ENCODE data around the gene PKMYT1. TPM values are rescaled to one million over a fixed set of nuclear protein-coding genes. Genes with fewer than 3 reads are reported as not detected.

The PKMYT1 gene
- polyA plus RNA-seq, 1 of the 3 experiments (the other 2 are of a cell fraction) = 8.5 TPM

DNA sequence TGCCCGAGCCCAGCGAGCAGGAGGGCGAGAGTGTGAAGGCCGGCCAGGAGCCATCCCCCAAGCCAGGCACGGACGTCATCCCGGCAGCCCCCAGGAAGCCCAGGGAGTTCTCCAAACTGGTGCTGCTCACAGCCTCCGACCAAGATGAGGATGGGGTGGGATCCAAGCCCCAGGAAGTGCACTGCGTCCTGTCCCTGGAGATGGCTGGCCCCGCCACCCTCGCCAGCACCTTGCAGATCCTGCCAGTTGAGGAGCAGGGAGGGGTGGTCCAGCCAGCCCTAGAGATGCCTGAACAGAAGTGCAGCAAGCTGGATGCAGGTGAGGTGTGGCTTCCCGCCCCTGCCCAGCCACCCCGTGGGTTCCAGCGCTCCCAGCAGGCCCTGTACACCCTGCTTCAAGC, 50.6 kb downstream of the PKMYT1 start:
- Histone ChIP-seq H3K4me1 (ENCODE audit: control insufficient read depth in 1 of 2, insufficient read depth in 2 of 2, low read depth in 1 of 2, low read length in 1 of 2) (peaks cover 0 to 5% of the 10 kb centered on the region in 2 experiments; a peak in 1 of 4 replicates), H3K9me2 (no peaks in the 10 kb centered on the region), H3K9ac (no peak overlapping the region), H3K4me3 (ENCODE audit: low read depth in 2 of 2, low read length in 1 of 2) (no peak overlapping the region), H3K27me3 (ENCODE audit: insufficient read depth) (no peaks in the 10 kb centered on the region), H3K9me3 (no peaks in the 10 kb centered on the region), H3K79me2 (ENCODE audit: insufficient read depth) (no peaks in the 10 kb centered on the region), H2AFZ (ENCODE audit: low read depth) (no peak overlapping the region), H3K27ac (ENCODE audit: low read depth in 2 of 2, low read length in 1 of 2) (no peak overlapping the region), H4K20me1 (ENCODE audit: insufficient read depth) (no peaks in the 10 kb centered on the region), H3K36me3 (replicated peaks in 1 of 2; ENCODE audit: control insufficient read depth in 1 of 2, insufficient read depth in 2 of 2, low read length in 1 of 2) (peaks cover 0 to 26% of the 10 kb centered on the region in 2 experiments), H3K4me2 (no peak overlapping the region), H3F3A (replicated peaks; ENCODE audit: insufficient read depth) (peaks cover 5% of the 10 kb centered on the region)
- TF ChIP-seq MXI1 (IDR thresholded peaks at IDR 0.05; ENCODE audit: low read depth, low read length) (no peak), POLR2AphosphoS5 (IDR thresholded peaks at IDR 0.05; ENCODE audit: low read depth, low read length) (no peak), SMC3 (IDR thresholded peaks at IDR 0.05; ENCODE audit: low read depth, low read length) (no peak), ELF1 (IDR thresholded peaks at IDR 0.05) (no peak), FOSL2 (IDR thresholded peaks at IDR 0.05; ENCODE audit: borderline replicate concordance, low read depth) (no peak), CHD2 (IDR thresholded peaks at IDR 0.05; ENCODE audit: low read length, partially characterized antibody) (no peak), GATA2 (CRISPR knock-in tag; IDR thresholded peaks at IDR 0.05) (no peak), RAD21 (IDR thresholded peaks at IDR 0.05; ENCODE audit: low read length) (no peak), TCF12 (IDR thresholded peaks at IDR 0.05) (no peak), RCOR1 (IDR thresholded peaks at IDR 0.05; ENCODE audit: low read length) (no peak), TEAD4 (IDR thresholded peaks at IDR 0.05; ENCODE audit: borderline replicate concordance, insufficient read depth) (no peak), GABPA (IDR thresholded peaks at IDR 0.05; ENCODE audit: low read depth) (no peak), MEF2A (IDR thresholded peaks at IDR 0.05; ENCODE audit: borderline replicate concordance, low read depth) (no peak), NRF1 (IDR thresholded peaks at IDR 0.05; ENCODE audit: low read depth, low read length) (no peak)
- TF ChIP-seq, protein P1, sequence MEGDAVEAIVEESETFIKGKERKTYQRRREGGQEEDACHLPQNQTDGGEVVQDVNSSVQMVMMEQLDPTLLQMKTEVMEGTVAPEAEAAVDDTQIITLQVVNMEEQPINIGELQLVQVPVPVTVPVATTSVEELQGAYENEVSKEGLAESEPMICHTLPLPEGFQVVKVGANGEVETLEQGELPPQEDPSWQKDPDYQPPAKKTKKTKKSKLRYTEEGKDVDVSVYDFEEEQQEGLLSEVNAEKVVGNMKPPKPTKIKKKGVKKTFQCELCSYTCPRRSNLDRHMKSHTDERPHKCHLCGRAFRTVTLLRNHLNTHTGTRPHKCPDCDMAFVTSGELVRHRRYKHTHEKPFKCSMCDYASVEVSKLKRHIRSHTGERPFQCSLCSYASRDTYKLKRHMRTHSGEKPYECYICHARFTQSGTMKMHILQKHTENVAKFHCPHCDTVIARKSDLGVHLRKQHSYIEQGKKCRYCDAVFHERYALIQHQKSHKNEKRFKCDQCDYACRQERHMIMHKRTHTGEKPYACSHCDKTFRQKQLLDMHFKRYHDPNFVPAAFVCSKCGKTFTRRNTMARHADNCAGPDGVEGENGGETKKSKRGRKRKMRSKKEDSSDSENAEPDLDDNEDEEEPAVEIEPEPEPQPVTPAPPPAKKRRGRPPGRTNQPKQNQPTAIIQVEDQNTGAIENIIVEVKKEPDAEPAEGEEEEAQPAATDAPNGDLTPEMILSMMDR (IDR thresholded peaks at IDR 0.05) = no peak
- TF ChIP-seq, protein P2, sequence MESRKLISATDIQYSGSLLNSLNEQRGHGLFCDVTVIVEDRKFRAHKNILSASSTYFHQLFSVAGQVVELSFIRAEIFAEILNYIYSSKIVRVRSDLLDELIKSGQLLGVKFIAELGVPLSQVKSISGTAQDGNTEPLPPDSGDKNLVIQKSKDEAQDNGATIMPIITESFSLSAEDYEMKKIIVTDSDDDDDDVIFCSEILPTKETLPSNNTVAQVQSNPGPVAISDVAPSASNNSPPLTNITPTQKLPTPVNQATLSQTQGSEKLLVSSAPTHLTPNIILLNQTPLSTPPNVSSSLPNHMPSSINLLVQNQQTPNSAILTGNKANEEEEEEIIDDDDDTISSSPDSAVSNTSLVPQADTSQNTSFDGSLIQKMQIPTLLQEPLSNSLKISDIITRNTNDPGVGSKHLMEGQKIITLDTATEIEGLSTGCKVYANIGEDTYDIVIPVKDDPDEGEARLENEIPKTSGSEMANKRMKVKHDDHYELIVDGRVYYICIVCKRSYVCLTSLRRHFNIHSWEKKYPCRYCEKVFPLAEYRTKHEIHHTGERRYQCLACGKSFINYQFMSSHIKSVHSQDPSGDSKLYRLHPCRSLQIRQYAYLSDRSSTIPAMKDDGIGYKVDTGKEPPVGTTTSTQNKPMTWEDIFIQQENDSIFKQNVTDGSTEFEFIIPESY (IDR thresholded peaks at IDR 0.05; ENCODE audit: borderline replicate concordance, low read depth) = no peak
- TF ChIP-seq, protein P3, sequence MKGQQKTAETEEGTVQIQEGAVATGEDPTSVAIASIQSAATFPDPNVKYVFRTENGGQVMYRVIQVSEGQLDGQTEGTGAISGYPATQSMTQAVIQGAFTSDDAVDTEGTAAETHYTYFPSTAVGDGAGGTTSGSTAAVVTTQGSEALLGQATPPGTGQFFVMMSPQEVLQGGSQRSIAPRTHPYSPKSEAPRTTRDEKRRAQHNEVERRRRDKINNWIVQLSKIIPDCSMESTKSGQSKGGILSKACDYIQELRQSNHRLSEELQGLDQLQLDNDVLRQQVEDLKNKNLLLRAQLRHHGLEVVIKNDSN (IDR thresholded peaks at IDR 0.05; ENCODE audit: borderline replicate concordance, low read depth) = no peak
- TF ChIP-seq, protein P4, sequence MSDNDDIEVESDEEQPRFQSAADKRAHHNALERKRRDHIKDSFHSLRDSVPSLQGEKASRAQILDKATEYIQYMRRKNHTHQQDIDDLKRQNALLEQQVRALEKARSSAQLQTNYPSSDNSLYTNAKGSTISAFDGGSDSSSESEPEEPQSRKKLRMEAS (IDR thresholded peaks at IDR 0.05; ENCODE audit: low read depth) = no peak
- CTCF ChIA-PET = interaction anchor here (0.7 to 1.3 kb wide), 2 partner anchors 15 to 137 kb away, joined by 3 read pairs; no protein-coding TSS in a partner anchor
- DNase-seq = no peak
- POLR2A ChIA-PET = no interaction called here
- 100% methylated on average over 1 of the region's 14 CpGs for WGBS (ENCODE audit: low lambda C conversion rate)

All from SK-N-SH (cell line).